HepG2 (cell line): ENCODE measurements around the gene ALDH7A1. TPM values are rescaled to one million over a fixed set of nuclear protein-coding genes. Genes with fewer than 3 reads are reported as not detected.

Experiments
- ATAC-seq: fragments of 200-7000 bp; cut with Tn5 transposase; 3 replicates; pipeline ENCODE4 v1.9.1; 2020; ENCODE audit warnings: mild to moderate bottlenecking, moderate library complexity
- BruUV-seq: library from RNA; stranded (reverse); fragments of 400-500 nt; replicated peaks from 2 replicates; lab custom pipeline; 2021; lab: Mats Ljungman, UMichigan
- CTCF ChIA-PET: fragments of 300-600 bp; formaldehyde crosslinking; extraction: SDS; loops from one replicate; lab custom pipeline; 2021; ENCODE audit warnings: low total read pairs, inconsistent platforms, low intra/inter-chr PET ratio; lab: Yijun Ruan, JAX
- POLR2A ChIA-PET: fragments of 350-600 bp; sonication (Branson Sonifier 250); formaldehyde crosslinking; loops from one replicate; lab custom pipeline; 2020; ENCODE audit warnings: antibody characterized with exemption, inconsistent platforms; lab: Yijun Ruan, JAX
- DNase-seq: peaks from one replicate; pipeline ENCODE4 v3.0.0-alpha.2; 2015; ENCODE audit warnings: low spot score
- FAIRE-seq: peaks from 3 replicates; lab custom pipeline; 2011; peaks lifted over from hg19 to GRCh38; lab: Jason Lieb, UNC
- H2AFZ ChIP-seq: one replicate; pipeline ENCODE4 v1.6.1; 2011; ENCODE audit warnings: low read length, inconsistent platforms
- H3K27ac ChIP-seq: fragments of 300-600 bp; 3 replicates; pipeline ENCODE4 v1.8.0; 2011; ENCODE audit warnings: mixed run types, mild to moderate bottlenecking, mixed read lengths, low read length, inconsistent platforms; ENCODE audit not compliant: insufficient read depth; ENCODE audit errors: extremely low read length
- H3K27me3 ChIP-seq, 2 experiments: fragments of 200-600 bp in 1 of 2; 2 replicates in 1 of 2; 3 replicates in 1 of 2; pipeline versions ENCODE4 v1.6.0 to v1.8.0; 2011; ENCODE audit warnings: low read length in 2 of 2, mild to moderate bottlenecking in 2 of 2, moderate library complexity in 2 of 2, inconsistent platforms in 1 of 2; ENCODE audit not compliant: insufficient read depth in 2 of 2, control insufficient read depth in 1 of 2
- H3K36me3 ChIP-seq, 2 experiments: fragments of 200-600 bp in 1 of 2; replicated peaks in 1 of 2; 2 replicates in 1 of 2; 3 replicates in 1 of 2; pipeline versions ENCODE4 v1.5.1 to v1.8.0; 2011; ENCODE audit warnings: low read length in 2 of 2, inconsistent platforms in 1 of 2; ENCODE audit not compliant: insufficient read depth in 2 of 2, control insufficient read depth in 1 of 2
- H3K4me1 ChIP-seq: 2 replicates; pipeline ENCODE4 v1.5.1; 2012; ENCODE audit warnings: low read length, inconsistent platforms; ENCODE audit not compliant: insufficient read depth
- H3K4me2 ChIP-seq: 2 replicates; pipeline ENCODE4 v1.6.0; 2011; ENCODE audit warnings: low read depth, low read length, inconsistent platforms
- H3K4me3 ChIP-seq, 3 experiments: fragments of 200-600 bp in 1 of 3; sonication (generic), shearing (Covaris generic) in 1 of 3; replicated peaks in 1 of 3; 2 replicates each; pipeline ENCODE4 v1.5.1; 2011 to 2016; ENCODE audit warnings: low read length in 3 of 3, inconsistent platforms in 2 of 3, low read depth in 2 of 3, mild to moderate bottlenecking in 2 of 3, control low read depth in 1 of 3, mixed read lengths in 1 of 3; ENCODE audit not compliant: insufficient read depth in 1 of 3
- H3K79me2 ChIP-seq: one replicate; pipeline ENCODE4 v1.6.1; 2011; ENCODE audit warnings: low read length, inconsistent platforms; ENCODE audit not compliant: insufficient read depth
- H3K9ac ChIP-seq: 2 replicates; pipeline ENCODE4 v1.6.0; 2011; ENCODE audit warnings: mild to moderate bottlenecking, low read depth, low read length, inconsistent platforms; ENCODE audit not compliant: insufficient read depth
- H3K9me3 ChIP-seq: 2 replicates; pipeline ENCODE4 v1.5.1; 2012; ENCODE audit warnings: mild to moderate bottlenecking, low read length
- H4K20me1 ChIP-seq: 2 replicates; pipeline ENCODE4 v1.6.0; 2011; ENCODE audit warnings: inconsistent platforms, mild to moderate bottlenecking, low read length, moderate library complexity; ENCODE audit not compliant: insufficient read depth
- ARHGAP35 ChIP-seq: sonication (generic); formaldehyde crosslinking; IDR thresholded peaks from 2 replicates; pipeline ENCODE4 v1.9.0; 2022; ENCODE audit warnings: mild to moderate bottlenecking, inconsistent platforms, moderate library complexity, missing genetic modification reagents, borderline replicate concordance
- GPN1 ChIP-seq: sonication (generic); formaldehyde crosslinking; IDR thresholded peaks from 2 replicates; pipeline ENCODE4 v1.5.1; 2020; ENCODE audit warnings: missing genetic modification reagents, borderline replicate concordance
- MATR3 ChIP-seq: sonication (generic); formaldehyde crosslinking; IDR thresholded peaks from 2 replicates; pipeline ENCODE4 v1.4.0; 2020; ENCODE audit warnings: missing genetic modification reagents
- NFE2L2 ChIP-seq: fragments of 150-350 bp; IDR thresholded peaks from 2 replicates; pipeline ENCODE4 v1.6.1; 2014; ENCODE audit warnings: low read length
- TOE1 ChIP-seq: sonication (generic); formaldehyde crosslinking; IDR thresholded peaks from 2 replicates; pipeline ENCODE4 v1.4.0; 2020; ENCODE audit warnings: mild to moderate bottlenecking, missing genetic modification reagents
- ZBTB7A ChIP-seq: sonication (generic); formaldehyde crosslinking; IDR thresholded peaks from 2 replicates; pipeline ENCODE4 v1.8.0; 2022; ENCODE audit warnings: mild to moderate bottlenecking, missing genetic modification reagents
- ZNF264 ChIP-seq: sonication (generic); formaldehyde crosslinking; IDR thresholded peaks from 2 replicates; pipeline ENCODE4 v1.4.0; 2020; ENCODE audit warnings: missing genetic modification reagents
- ZNF468 ChIP-seq: sonication (generic); formaldehyde crosslinking; IDR thresholded peaks from 2 replicates; pipeline ENCODE4 v1.8.0; 2022; ENCODE audit warnings: mild to moderate bottlenecking, moderate library complexity, missing genetic modification reagents
- ZNF781 ChIP-seq: sonication (generic); formaldehyde crosslinking; IDR thresholded peaks from 2 replicates; pipeline ENCODE4 v1.5.1; 2020; ENCODE audit warnings: borderline replicate concordance, mild to moderate bottlenecking, missing genetic modification reagents; ENCODE audit errors: not compliant biosample characterization
- WGBS: methylation state at CpG from one replicate; pipeline ENCODE4 v1.1.6; 2017; ENCODE audit warnings: low lambda C conversion rate; 5-methylcytosine and 5-hydroxymethylcytosine counted together
- in situ Hi-C: cut with HindIII; loops from 2 replicates; pipeline ENCODE4 v1.10.0; 2017; ENCODE audit warnings: low pct_unique_long_range_greater_than_20kb; ENCODE audit not compliant: extremely low pct_ligation_motif_present
- intact Hi-C: fragments of 100-400 bp; cut with micrococcal nuclease; formaldehyde crosslinking; loops from one replicate; pipeline ENCODE4 v1.10.0; 2022; ENCODE audit not compliant: unreplicated experiment
- polyA plus RNA-seq, 8 experiments: library from polyadenylated mRNA; depleted of rRNA in 3 of 8; stranded (reverse) in 7 of 8; unstranded in 1 of 8; fragments of >200 nt; fragmentation: Illumina TruSeq in 4 of 8; extraction: Trizol in 4 of 8; gene quantifications; 2 replicates each; pipeline versions ENCODE4 v1.2.1 to v1.2.3, GENCODE V29; 2011 to 2016; ENCODE audit warnings: low read depth in 4 of 8, missing spikeins in 1 of 8, mixed read lengths in 1 of 8; ENCODE audit not compliant: insufficient read depth in 1 of 8
- total RNA-seq, 5 experiments: library from RNA; depleted of rRNA; stranded (reverse); fragments of >200 nt; fragmentation: Illumina TruSeq; extraction: Trizol; gene quantifications; 2 replicates each; pipeline ENCODE4 v1.2.3, GENCODE V29; 2016; ENCODE audit warnings: low read depth in 1 of 5
- TF ChIP-seq, protein P1 (sequence below): sonication (generic); formaldehyde crosslinking; IDR thresholded peaks from 2 replicates; pipeline ENCODE4 v1.9.0; 2022; ENCODE audit warnings: missing genetic modification reagents, mild to moderate bottlenecking, borderline replicate concordance
- TF ChIP-seq, protein P2 (sequence below): sonication (generic); formaldehyde crosslinking; IDR thresholded peaks from 2 replicates; pipeline ENCODE4 v1.4.0; 2020; ENCODE audit warnings: mild to moderate bottlenecking, missing genetic modification reagents
- TF ChIP-seq, protein P3 (sequence below): sonication (generic); formaldehyde crosslinking; conservative IDR thresholded peaks from 2 replicates; pipeline ENCODE4 v1.4.0; 2020; ENCODE audit warnings: missing genetic modification reagents

The ALDH7A1 gene
- total and polyA plus RNA-seq, 2 of the 13 experiments (the other 11 are each of a cell fraction or from before 2014, with no cell fraction given): 69.0 to 100 TPM

DNA sequence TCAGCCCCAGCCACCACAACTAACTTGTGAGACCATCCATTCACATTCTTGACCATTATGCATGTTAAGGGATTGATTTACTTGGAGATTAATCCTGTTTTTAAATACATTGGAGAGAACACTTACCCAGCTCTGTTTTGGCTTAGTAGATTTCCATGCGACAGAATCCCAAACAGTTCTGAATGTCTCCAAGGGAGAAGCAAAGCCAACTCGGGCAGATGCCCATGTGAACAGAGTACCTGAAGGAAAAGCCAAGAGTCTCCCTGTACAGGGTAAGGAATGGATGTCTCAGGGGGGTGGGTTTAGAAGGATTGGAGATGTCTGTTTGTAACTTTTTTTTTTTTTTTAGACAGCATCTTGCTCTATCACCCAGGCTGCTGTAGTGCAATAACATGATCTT lies 110.8 kb downstream of the ALDH7A1 start:
- Histone ChIP-seq H2AFZ (no peak overlapping the region), H3K27ac (no peak overlapping the region), H3K27me3 (no peaks in the 10 kb centered on the region), H3K79me2 (no peaks in the 10 kb centered on the region), H3K9ac (no peak overlapping the region), H3K4me2 (no peak overlapping the region), H4K20me1 (no peaks in the 10 kb centered on the region), H3K4me1 (no peaks in the 10 kb centered on the region), H3K9me3 (no peaks in the 10 kb centered on the region), H3K4me3 (no peak overlapping the region), H3K36me3 (peaks cover 4 to 47% of the 10 kb centered on the region in 2 experiments)
- ChIA-PET CTCF (no interaction called here), POLR2A (no interaction called here)
- in situ Hi-C loops: no loop called here
- TF ChIP-seq TOE1 (CRISPR knock-in tag): no peak
- no peak for TF ChIP-seq ZBTB7A (CRISPR knock-in tag)
- TF ChIP-seq NFE2L2: no peak
- no peak for TF ChIP-seq ZNF468 (CRISPR knock-in tag)
- TF ChIP-seq, protein P1, sequence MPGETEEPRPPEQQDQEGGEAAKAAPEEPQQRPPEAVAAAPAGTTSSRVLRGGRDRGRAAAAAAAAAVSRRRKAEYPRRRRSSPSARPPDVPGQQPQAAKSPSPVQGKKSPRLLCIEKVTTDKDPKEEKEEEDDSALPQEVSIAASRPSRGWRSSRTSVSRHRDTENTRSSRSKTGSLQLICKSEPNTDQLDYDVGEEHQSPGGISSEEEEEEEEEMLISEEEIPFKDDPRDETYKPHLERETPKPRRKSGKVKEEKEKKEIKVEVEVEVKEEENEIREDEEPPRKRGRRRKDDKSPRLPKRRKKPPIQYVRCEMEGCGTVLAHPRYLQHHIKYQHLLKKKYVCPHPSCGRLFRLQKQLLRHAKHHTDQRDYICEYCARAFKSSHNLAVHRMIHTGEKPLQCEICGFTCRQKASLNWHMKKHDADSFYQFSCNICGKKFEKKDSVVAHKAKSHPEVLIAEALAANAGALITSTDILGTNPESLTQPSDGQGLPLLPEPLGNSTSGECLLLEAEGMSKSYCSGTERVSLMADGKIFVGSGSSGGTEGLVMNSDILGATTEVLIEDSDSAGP: no peak
- TF ChIP-seq ZNF781 (CRISPR knock-in tag): no peak
- no peak for TF ChIP-seq ZNF264 (CRISPR knock-in tag)
- no peak for TF ChIP-seq GPN1 (CRISPR knock-in tag)
- TF ChIP-seq, protein P2, sequence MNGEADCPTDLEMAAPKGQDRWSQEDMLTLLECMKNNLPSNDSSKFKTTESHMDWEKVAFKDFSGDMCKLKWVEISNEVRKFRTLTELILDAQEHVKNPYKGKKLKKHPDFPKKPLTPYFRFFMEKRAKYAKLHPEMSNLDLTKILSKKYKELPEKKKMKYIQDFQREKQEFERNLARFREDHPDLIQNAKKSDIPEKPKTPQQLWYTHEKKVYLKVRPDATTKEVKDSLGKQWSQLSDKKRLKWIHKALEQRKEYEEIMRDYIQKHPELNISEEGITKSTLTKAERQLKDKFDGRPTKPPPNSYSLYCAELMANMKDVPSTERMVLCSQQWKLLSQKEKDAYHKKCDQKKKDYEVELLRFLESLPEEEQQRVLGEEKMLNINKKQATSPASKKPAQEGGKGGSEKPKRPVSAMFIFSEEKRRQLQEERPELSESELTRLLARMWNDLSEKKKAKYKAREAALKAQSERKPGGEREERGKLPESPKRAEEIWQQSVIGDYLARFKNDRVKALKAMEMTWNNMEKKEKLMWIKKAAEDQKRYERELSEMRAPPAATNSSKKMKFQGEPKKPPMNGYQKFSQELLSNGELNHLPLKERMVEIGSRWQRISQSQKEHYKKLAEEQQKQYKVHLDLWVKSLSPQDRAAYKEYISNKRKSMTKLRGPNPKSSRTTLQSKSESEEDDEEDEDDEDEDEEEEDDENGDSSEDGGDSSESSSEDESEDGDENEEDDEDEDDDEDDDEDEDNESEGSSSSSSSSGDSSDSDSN (CRISPR knock-in tag): no peak
- TF ChIP-seq MATR3 (CRISPR knock-in tag): no peak
- TF ChIP-seq ARHGAP35 (CRISPR knock-in tag): no peak
- TF ChIP-seq, protein P3, sequence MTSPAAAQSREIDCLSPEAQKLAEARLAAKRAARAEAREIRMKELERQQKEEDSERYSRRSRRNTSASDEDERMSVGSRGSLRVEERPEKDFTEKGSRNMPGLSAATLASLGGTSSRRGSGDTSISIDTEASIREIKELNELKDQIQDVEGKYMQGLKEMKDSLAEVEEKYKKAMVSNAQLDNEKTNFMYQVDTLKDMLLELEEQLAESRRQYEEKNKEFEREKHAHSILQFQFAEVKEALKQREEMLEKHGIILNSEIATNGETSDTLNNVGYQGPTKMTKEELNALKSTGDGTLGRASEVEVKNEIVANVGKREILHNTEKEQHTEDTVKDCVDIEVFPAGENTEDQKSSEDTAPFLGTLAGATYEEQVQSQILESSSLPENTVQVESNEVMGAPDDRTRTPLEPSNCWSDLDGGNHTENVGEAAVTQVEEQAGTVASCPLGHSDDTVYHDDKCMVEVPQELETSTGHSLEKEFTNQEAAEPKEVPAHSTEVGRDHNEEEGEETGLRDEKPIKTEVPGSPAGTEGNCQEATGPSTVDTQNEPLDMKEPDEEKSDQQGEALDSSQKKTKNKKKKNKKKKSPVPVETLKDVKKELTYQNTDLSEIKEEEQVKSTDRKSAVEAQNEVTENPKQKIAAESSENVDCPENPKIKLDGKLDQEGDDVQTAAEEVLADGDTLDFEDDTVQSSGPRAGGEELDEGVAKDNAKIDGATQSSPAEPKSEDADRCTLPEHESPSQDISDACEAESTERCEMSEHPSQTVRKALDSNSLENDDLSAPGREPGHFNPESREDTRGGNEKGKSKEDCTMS (CRISPR knock-in tag): no peak
- intact Hi-C loops: no loop called here
- ATAC-seq (no peak), FAIRE-seq (no peak), DNase-seq (no peak)
- 100% methylated on average over 2 of the region's 2 CpGs for WGBS
- BruUV-seq: no TSS peak
